ENCODE results near the gene PRPF31. TPM values are rescaled to one million over a fixed set of nuclear protein-coding genes. Genes with fewer than 3 reads are reported as not detected.

PRPF31 gene
- total RNA-seq, 4 donors from 2014 or later, result 37.7 to 67.5 (median 42.9) TPM

DNA sequence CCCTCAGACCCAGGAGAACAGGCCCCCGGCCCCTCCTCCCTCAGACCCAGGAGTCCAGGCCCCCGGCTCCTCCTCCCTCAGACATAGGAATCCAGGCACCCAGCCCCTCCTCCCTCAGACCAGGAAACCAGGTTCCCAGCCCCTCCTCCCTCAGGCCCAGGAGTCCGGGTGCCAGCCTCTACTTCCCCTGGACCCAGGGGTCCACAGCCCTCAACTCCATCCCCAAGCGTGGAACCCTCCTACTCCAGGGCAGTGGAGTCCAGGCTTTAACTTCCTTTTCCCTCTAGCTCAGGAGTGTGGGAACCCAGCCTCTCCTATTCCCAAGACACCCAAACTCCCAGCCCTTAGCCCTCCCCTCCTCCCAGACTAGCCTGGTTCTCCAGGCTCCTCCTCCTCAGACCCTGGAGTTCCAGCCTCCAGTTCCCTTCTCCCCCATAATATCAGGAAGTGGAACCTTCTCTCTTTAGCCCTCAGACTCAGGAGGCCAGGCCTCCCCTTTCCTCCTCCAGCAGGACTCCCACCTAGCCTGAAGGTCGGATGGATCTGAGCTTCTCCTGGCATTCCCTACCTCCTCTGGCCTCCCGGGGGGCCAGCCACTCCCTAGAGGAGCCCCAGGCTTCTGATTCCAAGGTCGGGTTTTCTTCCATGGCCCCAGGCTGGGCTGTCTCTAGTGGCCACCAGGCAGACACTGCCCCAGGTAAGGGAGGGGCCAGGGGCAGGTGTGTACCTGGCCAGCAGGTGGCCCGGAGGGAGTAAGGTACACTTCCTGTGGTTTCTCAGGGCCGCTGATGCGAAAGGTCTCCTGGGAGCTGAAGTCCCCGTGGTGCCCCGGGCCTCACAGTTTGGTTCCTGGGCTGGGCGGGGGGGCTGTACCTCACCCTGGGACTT is 57.2 kb downstream of the PRPF31 start, which contains the start of gene TMC4:
TSS of gene TMC4 (minus strand) at position 690 of the 888 bp plus-strand sequence. CDS start at position 647, 43 bp downstream.
- peak within 1 kb of the TSS in 3 of 4 donors; percentile 6 to 72 (median 69) for H3K27ac ChIP-seq

DNA sequence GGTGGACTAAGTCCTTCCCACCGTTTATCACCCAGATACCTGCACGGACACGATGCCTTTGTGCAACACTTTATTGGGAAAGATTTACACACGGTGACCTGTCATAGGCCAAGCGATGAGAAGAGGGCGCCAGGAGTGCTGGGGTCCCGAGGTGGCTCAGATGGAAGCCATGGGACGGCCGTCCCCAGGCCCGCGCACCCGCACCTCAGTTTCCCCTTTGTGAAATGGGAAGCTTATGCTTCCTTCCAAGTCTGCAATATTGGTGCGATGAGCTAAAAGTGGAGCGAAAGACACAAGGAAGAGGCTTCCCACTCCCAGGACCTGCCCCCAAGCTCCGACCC is 57.8 kb downstream of the PRPF31 start:
- Histone ChIP-seq H3K27me3 (peaks cover 0 to 8% of the 10 kb centered on the region in 2 donors), H3K4me3 (no peak overlapping the region), H3K36me3 (peaks cover 0 to 23% (median 0%) of the 10 kb centered on the region in 3 donors), H3K27ac (peak overlapping the region in 1 of 4 donors; percentile 72), H3K4me1 (peaks cover 0 to 8% (median under 1%) of the 10 kb centered on the region in 4 donors), H3K9me3 (no peaks in the 10 kb centered on the region)
- 27 to 42% methylated on average over 15 of the region's 15 CpGs for WGBS, 2 donors
- TF ChIP-seq POLR2A (IDR thresholded peaks at IDR 0.05) (no peak), EP300 (IDR thresholded peaks at IDR 0.05) (no peak)
- no peak for DNase-seq (ENCODE audit: low spot score in 2 of 2)

More for the DNA sequence above, 57.2 kb downstream of the PRPF31 start, which contains the start of gene TMC4:
- peaks cover 0 to 11% (median 2%) of the 10 kb centered on the region in 4 donors for H3K4me1 ChIP-seq
- 19 to 20% methylated on average over 6 to 9 of the region's 13 CpGs for whole genome bisulfite sequencing, 2 donors
- peaks cover 0 to 8% of the 10 kb centered on the region in 2 donors for H3K27me3 ChIP-seq
- DNase-seq (ENCODE audit: low spot score in 2 of 2), result no peak
- TF ChIP-seq EP300 (IDR thresholded peaks at IDR 0.05), result no peak
- no peak for TF ChIP-seq POLR2A (IDR thresholded peaks at IDR 0.05)
- TF ChIP-seq, protein P1, sequence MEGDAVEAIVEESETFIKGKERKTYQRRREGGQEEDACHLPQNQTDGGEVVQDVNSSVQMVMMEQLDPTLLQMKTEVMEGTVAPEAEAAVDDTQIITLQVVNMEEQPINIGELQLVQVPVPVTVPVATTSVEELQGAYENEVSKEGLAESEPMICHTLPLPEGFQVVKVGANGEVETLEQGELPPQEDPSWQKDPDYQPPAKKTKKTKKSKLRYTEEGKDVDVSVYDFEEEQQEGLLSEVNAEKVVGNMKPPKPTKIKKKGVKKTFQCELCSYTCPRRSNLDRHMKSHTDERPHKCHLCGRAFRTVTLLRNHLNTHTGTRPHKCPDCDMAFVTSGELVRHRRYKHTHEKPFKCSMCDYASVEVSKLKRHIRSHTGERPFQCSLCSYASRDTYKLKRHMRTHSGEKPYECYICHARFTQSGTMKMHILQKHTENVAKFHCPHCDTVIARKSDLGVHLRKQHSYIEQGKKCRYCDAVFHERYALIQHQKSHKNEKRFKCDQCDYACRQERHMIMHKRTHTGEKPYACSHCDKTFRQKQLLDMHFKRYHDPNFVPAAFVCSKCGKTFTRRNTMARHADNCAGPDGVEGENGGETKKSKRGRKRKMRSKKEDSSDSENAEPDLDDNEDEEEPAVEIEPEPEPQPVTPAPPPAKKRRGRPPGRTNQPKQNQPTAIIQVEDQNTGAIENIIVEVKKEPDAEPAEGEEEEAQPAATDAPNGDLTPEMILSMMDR (IDR thresholded peaks at IDR 0.05), result no peak
- H3K9me3 ChIP-seq, result no peaks in the 10 kb centered on the region
- H3K4me3 ChIP-seq, result peak within 1 kb of the TSS in 2 of 4 donors; percentile 4 to 9
- peaks cover 0 to 18% (median 0%) of the 10 kb centered on the region in 3 donors for H3K36me3 ChIP-seq

DNA sequence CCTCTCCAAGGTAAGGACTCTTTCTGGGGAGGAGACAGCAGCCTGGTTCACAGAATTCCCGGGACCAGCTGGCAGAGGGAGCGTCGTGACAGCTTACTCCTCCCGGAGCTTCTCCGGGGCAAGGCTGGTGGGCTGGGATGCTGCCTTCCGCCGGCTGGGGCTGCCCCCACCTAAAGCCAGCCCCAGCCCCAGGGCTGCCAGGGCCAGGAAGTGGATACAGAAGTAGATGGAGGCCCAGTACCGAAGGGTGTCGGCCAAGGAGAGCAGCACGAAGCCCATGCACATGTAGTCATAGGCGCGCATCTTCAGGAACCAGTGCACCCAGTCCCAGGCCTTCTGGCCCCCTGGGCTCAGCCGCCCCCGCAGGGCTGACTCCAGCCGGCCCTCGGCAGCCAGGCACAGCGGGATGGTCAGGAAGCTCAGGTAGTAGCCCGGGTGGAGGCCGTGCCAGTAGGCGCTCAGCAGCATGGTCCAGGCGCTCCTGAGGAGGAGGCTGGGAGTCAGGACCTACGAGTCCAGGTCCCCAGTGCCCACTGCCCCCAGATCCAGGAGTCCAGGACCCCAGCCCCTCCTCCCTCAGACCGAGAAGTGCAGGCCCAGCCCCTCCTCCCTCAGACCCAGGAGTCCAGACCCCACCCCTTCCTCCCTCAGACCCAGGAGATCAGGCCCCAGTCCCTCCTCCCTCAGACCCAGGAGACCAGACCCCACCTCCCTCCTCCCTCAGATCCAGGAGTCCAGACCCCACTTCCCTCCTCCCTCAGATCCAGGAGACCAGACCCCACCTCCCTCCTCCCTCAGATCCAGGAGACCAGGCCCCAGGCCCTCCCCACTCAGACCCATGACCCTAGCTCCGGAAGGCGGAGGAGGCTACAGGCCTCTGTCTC is 58.6 kb downstream of the PRPF31 start:
- Histone ChIP-seq H3K4me3 (no peak overlapping the region), H3K9me3 (no peaks in the 10 kb centered on the region), H3K27me3 (peaks cover 0 to 8% of the 10 kb centered on the region in 2 donors), H3K27ac (no peak overlapping the region), H3K36me3 (peaks cover 0 to 31% (median 0%) of the 10 kb centered on the region in 3 donors), H3K4me1 (peaks cover 0 to 5% (median 0%) of the 10 kb centered on the region in 4 donors)
- TF ChIP-seq EP300 (IDR thresholded peaks at IDR 0.05), result no peak
- TF ChIP-seq POLR2A (IDR thresholded peaks at IDR 0.05), result no peak
- TF ChIP-seq, protein P1 (IDR thresholded peaks at IDR 0.05), result no peak
- no peak for DNase-seq (ENCODE audit: low spot score in 2 of 2)
- WGBS, 2 donors, result 56 to 58% methylated on average over 16 to 20 of the region's 25 CpGs

DNA sequence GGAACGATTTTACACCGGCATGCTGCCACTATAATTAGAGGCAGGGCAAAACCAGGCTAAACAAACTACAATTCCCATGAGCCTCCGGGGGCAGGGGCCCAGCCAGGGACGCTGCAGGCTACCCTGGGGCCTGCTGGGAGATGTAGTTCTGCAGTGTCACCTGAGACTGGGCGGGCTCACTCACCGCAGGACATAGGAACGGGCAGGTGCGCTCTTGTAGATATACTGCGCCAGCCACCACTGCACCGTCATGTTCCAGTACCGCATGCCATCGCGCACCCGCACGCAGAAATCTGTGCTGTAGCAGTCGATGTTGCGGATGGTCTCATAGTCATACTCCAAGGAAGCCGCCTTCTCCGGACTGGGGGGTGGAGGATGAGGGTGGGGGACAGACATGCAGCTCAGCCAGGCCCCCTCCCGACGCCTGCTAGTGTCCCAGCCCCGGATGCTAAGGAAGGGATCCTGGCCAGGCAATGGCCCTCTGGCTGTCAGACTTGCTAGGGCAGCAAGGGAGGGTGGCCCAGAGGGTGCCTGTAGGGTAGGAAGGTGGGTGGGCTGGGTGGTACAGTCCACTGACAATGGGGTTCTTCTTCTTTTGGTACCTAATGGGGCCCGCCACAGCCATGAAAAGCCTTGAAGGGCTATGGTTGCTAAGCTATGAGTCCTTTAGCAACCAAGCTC is 63.2 kb downstream of the PRPF31 start:
- 71 to 76% methylated on average over 21 to 23 of the region's 23 CpGs for WGBS, 2 donors

More for the DNA sequence above, 63.2 kb downstream of the PRPF31 start:
- TF ChIP-seq, protein P1 (IDR thresholded peaks at IDR 0.05), result no peak
- TF ChIP-seq EP300 (IDR thresholded peaks at IDR 0.05) (no peak), POLR2A (IDR thresholded peaks at IDR 0.05) (no peak)
- Histone ChIP-seq H3K4me3 (no peak overlapping the region), H3K36me3 (peaks cover 0 to 65% (median 0%) of the 10 kb centered on the region in 3 donors), H3K27ac (no peak overlapping the region), H3K4me1 (no peaks in the 10 kb centered on the region), H3K27me3 (no peaks in the 10 kb centered on the region), H3K9me3 (no peaks in the 10 kb centered on the region)
- DNase-seq (ENCODE audit: low spot score in 2 of 2), result no peak
